Mucosa of descending colon (tissue), 3 donors: ENCODE measurements around the gene MAN2A1. TPM values are rescaled to one million over a fixed set of nuclear protein-coding genes. Genes with fewer than 3 reads are reported as not detected.

Source experiments
- ATAC-seq: fragments of 200-7000 bp; cut with Tn5 transposase; one replicate; pipeline ENCODE4 v1.9.1; 2020; ENCODE audit warnings: mild to moderate bottlenecking, moderate library complexity
- DNase-seq, 3 donors: peaks; one replicate each; pipeline ENCODE4 v3.0.0-alpha.2; 2020
- H3K36me3 ChIP-seq: fragments of 200-600 bp; one replicate; pipeline ENCODE4 v1.8.0; 2021; ENCODE audit warnings: low read depth, mild to moderate bottlenecking
- H3K4me1 ChIP-seq: fragments of 200-600 bp; one replicate; pipeline ENCODE4 v1.8.0; 2021; ENCODE audit warnings: low read depth, mild to moderate bottlenecking
- H3K4me3 ChIP-seq: fragments of 200-600 bp; one replicate; pipeline ENCODE4 v1.8.0; 2021; ENCODE audit warnings: mild to moderate bottlenecking
- H3K9me3 ChIP-seq: fragments of 200-600 bp; one replicate; pipeline ENCODE4 v1.8.0; 2021; ENCODE audit warnings: mild to moderate bottlenecking
- CTCF ChIP-seq: fragments of 200-600 bp; IDR thresholded peaks from one replicate; pipeline ENCODE4 v1.8.0; 2022; ENCODE audit warnings: antibody characterized with exemption, mild to moderate bottlenecking
- intact Hi-C, 2 donors: fragments of 100-400 bp; cut with DNase I in 1 of 2; cut with micrococcal nuclease in 1 of 2; formaldehyde crosslinking; loops; one replicate each; pipeline versions ENCODE4 v1.11.0 to v1.11.1; 2022; cut with DNase I, micrococcal nuclease
- total RNA-seq, 3 donors: library from RNA; stranded (reverse); fragmentation: NEBNext Ultra II Directional in 2 of 3; extraction: Animal tissue kit (Norgen Biotek cat#: 25700) in 2 of 3; gene quantifications; one replicate each; pipeline versions ENCODE4 v1.2.1 to v1.2.4, GENCODE V29; 2021 to 2023
- donor health status: DM: no; HTN: no; CAD: no; lungs with moderate emphysema.
- donor health status: DM: no; HTN: no; CAD: no.
- donor health status: DM: no; HTN: yes; CAD: no.

The MAN2A1 gene
- total RNA-seq, 3 donors from 2014 or later: 56.8 to 88.7 (median 75.1) TPM

- Histone ChIP-seq H3K9me3 (no peaks in the 10 kb centered on the region), H3K36me3 (no peaks in the 10 kb centered on the region), H3K4me3 (no peak overlapping the region), H3K4me1 (no peaks in the 10 kb centered on the region)
- no peak for TF ChIP-seq CTCF
- DNase-seq: no peak
- ATAC-seq: no peak
- intact Hi-C loops: no loop called here
Measured at GRCh38 chr5:109654455-109654854, 35.3 kb upstream of the MAN2A1 start.

GRCh38 chr5:109655841-109656240, 33.9 kb upstream of the MAN2A1 start:
- intact Hi-C loops: no loop called here
- H3K4me1 ChIP-seq: no peaks in the 10 kb centered on the region
- DNase-seq (no peak), ATAC-seq (no peak)
- TF ChIP-seq CTCF: no peak
- no peaks in the 10 kb centered on the region for H3K9me3 ChIP-seq
- no peaks in the 10 kb centered on the region for H3K36me3 ChIP-seq
- no peak overlapping the region for H3K4me3 ChIP-seq

- no peaks in the 10 kb centered on the region for H3K4me1 ChIP-seq
- DNase-seq (peak; percentile 20 to 51 (median 46)), ATAC-seq (peak; percentile 58)
- no peak for TF ChIP-seq CTCF
- no peak overlapping the region for H3K4me3 ChIP-seq
- intact Hi-C loops: no loop called here
- H3K9me3 ChIP-seq: no peaks in the 10 kb centered on the region
- H3K36me3 ChIP-seq: no peaks in the 10 kb centered on the region
Measured at GRCh38 chr5:109656829-109657228, 32.9 kb upstream of the MAN2A1 start.

- H3K4me1 ChIP-seq: no peaks in the 10 kb centered on the region
- no peaks in the 10 kb centered on the region for H3K9me3 ChIP-seq
- ATAC-seq: no peak
- TF ChIP-seq CTCF: no peak
- no peaks in the 10 kb centered on the region for H3K36me3 ChIP-seq
- intact Hi-C loops: no loop called here
- no peak overlapping the region for H3K4me3 ChIP-seq
- DNase-seq: no peak
Measured at GRCh38 chr5:109659901-109660300, 29.8 kb upstream of the MAN2A1 start.

DNA sequence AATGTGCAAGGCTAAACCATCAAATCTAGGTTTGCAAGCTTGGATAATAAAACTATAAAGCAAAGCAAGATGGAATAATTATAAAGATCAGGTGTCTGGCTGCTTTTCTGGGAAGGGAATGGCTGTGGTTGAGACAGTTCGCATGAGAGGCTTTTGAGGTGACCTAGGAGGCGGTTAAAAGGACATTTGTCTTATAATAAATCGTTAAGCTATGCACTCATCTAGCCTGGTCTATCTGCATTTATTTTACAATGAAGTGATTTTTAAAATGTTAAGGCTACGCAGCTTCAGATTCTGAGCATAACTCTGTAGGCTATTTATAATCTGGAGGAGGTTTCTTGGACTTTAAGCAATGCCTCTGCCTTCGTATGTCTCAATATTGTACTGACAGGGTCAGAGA, 29.4 kb upstream of the MAN2A1 start:
- intact Hi-C loops: no loop called here
- DNase-seq (no peak), ATAC-seq (no peak)
- H3K36me3 ChIP-seq: no peaks in the 10 kb centered on the region
- no peaks in the 10 kb centered on the region for H3K9me3 ChIP-seq
- H3K4me1 ChIP-seq: no peaks in the 10 kb centered on the region
- no peak for TF ChIP-seq CTCF
- no peak overlapping the region for H3K4me3 ChIP-seq

GRCh38 chr5:109668237-109668636, 21.5 kb upstream of the MAN2A1 start:
- TF ChIP-seq CTCF: no peak
- no peak for ATAC-seq
- no peak for DNase-seq
- no peaks in the 10 kb centered on the region for H3K9me3 ChIP-seq
- no peaks in the 10 kb centered on the region for H3K36me3 ChIP-seq
- no peak overlapping the region for H3K4me3 ChIP-seq
- intact Hi-C loops: no loop called here
- H3K4me1 ChIP-seq: no peaks in the 10 kb centered on the region
